ENCODE measurements around the gene FADS3. TPM values are rescaled to one million over a fixed set of nuclear protein-coding genes. Genes with fewer than 3 reads are reported as not detected.

FADS3 gene
- total RNA-seq, 2 donors from 2014 or later, result 24.8 to 28.4 TPM

DNA sequence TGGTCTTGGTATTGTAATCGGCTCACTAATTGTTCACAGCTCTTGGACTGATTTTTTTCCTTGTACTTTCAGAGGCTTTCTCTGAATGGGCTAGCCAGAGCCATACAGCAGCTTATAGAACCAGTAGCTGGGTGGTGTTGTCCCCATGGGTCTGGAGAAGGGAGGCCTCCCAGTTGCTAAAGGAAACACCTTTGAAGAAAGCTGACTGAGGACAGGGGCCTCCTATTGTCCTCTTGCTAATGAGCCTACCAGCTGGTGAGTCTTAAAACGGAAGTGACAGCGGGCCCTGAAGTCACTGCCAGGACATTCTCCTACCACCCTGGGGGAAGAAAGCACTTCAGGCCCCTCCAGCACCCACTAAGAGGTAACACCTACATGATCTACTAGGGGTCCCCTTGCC lies 9.9 kb downstream of the FADS3 start:
- H3K4me3 Mint-ChIP-seq, result peak overlapping the region; percentile 17
- WGBS, 2 experiments (ENCODE audit: insufficient coverage in 1 of 2, insufficient read length in 1 of 2), result 50 to 56% methylated on average over 2 to 3 of the region's 3 CpGs
- TF ChIP-seq, protein P1, sequence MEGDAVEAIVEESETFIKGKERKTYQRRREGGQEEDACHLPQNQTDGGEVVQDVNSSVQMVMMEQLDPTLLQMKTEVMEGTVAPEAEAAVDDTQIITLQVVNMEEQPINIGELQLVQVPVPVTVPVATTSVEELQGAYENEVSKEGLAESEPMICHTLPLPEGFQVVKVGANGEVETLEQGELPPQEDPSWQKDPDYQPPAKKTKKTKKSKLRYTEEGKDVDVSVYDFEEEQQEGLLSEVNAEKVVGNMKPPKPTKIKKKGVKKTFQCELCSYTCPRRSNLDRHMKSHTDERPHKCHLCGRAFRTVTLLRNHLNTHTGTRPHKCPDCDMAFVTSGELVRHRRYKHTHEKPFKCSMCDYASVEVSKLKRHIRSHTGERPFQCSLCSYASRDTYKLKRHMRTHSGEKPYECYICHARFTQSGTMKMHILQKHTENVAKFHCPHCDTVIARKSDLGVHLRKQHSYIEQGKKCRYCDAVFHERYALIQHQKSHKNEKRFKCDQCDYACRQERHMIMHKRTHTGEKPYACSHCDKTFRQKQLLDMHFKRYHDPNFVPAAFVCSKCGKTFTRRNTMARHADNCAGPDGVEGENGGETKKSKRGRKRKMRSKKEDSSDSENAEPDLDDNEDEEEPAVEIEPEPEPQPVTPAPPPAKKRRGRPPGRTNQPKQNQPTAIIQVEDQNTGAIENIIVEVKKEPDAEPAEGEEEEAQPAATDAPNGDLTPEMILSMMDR (conservative IDR thresholded peaks at IDR 0.05), result no peak
- Histone ChIP-seq H3K9ac (ENCODE audit: extremely low read depth, low read length, poor library complexity, severe bottlenecking) (no peak overlapping the region), H3K27me3 (ENCODE audit: control insufficient read depth, insufficient read depth, low read length, poor library complexity, severe bottlenecking) (no peaks in the 10 kb centered on the region), H3K4me1 (ENCODE audit: control insufficient read depth, insufficient read depth, low read length) (peaks cover 4% of the 10 kb centered on the region), H3K4me3 (ENCODE audit: low read length) (no peak overlapping the region), H3K27ac (ENCODE audit: low read depth, low read length) (no peak overlapping the region), H3K9me3 (ENCODE audit: control insufficient read depth, low read length) (no peaks in the 10 kb centered on the region), H3K36me3 (ENCODE audit: control insufficient read depth, insufficient read depth, low read length) (no peaks in the 10 kb centered on the region)
- no peaks in the 10 kb centered on the region for H3K27me3 Mint-ChIP-seq (ENCODE audit: insufficient read depth)
- peaks cover 11% of the 10 kb centered on the region for H3K4me1 Mint-ChIP-seq
- peak; percentile 69 for DNase-seq
- no peak overlapping the region for H3K27ac Mint-ChIP-seq
- H3K36me3 Mint-ChIP-seq (ENCODE audit: low read depth), result peaks cover 3% of the 10 kb centered on the region
- H3K9me3 Mint-ChIP-seq, result peaks cover 2% of the 10 kb centered on the region

DNA sequence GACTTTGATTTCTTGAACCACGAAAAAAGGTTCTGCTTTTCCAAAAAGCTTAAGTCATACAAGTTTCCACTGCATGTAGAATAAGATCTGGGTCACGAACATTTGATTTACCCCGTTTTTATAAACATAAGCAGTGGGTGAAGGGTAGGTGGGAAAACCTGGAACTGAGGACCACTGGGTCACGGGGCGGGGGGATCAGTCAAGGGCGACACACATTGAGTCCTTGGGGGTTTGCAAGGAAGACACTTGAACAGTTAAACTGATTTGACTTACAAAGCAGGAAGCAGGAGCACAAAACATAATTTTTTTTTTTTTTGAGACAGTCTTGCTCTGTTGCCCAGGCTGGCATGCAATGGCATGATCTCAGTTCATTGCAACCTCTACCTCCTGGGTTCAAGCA lies 10.9 kb downstream of the FADS3 start:
- peaks cover 11% of the 10 kb centered on the region for H3K4me1 Mint-ChIP-seq
- H3K36me3 ChIP-seq (ENCODE audit: control insufficient read depth, insufficient read depth, low read length), result no peaks in the 10 kb centered on the region
- peaks cover 3% of the 10 kb centered on the region for H3K36me3 Mint-ChIP-seq (ENCODE audit: low read depth)
- no peaks in the 10 kb centered on the region for H3K9me3 ChIP-seq (ENCODE audit: control insufficient read depth, low read length)
- H3K27ac ChIP-seq (ENCODE audit: low read depth, low read length), result no peak overlapping the region
- no peaks in the 10 kb centered on the region for H3K27me3 Mint-ChIP-seq (ENCODE audit: insufficient read depth)
- no peak for DNase-seq
- peaks cover 2% of the 10 kb centered on the region for H3K9me3 Mint-ChIP-seq
- no peak overlapping the region for H3K9ac ChIP-seq (ENCODE audit: extremely low read depth, low read length, poor library complexity, severe bottlenecking)
- no peak overlapping the region for H3K27ac Mint-ChIP-seq
- WGBS, 2 experiments (ENCODE audit: insufficient coverage in 1 of 2, insufficient read length in 1 of 2), result 93 to 94% methylated on average over 6 of the region's 6 CpGs
- TF ChIP-seq, protein P1 (conservative IDR thresholded peaks at IDR 0.05), result no peak
- H3K27me3 ChIP-seq (ENCODE audit: control insufficient read depth, insufficient read depth, low read length, poor library complexity, severe bottlenecking), result no peaks in the 10 kb centered on the region
- H3K4me3 ChIP-seq (ENCODE audit: low read length), result no peak overlapping the region
- H3K4me1 ChIP-seq (ENCODE audit: control insufficient read depth, insufficient read depth, low read length), result peaks cover 4% of the 10 kb centered on the region
- no peak overlapping the region for H3K4me3 Mint-ChIP-seq

DNA sequence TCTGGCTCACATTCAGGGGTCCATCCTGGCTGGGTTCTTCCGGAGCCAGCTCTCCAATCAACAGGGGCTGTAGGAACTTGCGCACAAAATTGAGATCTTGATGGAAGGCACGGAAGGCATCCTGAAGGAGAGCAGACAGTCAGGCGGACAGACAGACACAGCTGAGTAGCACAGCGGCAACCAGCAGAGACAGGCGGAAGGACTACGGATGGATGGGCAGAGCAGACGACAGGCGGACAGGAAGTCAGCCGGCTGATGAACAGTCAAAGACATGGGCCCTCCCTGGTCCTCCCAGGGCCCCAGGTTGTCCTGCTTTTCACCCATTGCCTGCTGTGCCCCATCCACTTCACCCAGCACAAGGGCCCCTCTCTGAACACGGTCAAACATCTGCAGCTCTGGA lies 11.3 kb downstream of the FADS3 start:
- no peaks in the 10 kb centered on the region for H3K9me3 ChIP-seq (ENCODE audit: control insufficient read depth, low read length)
- no peak overlapping the region for H3K27ac Mint-ChIP-seq
- peaks cover 3% of the 10 kb centered on the region for H3K36me3 Mint-ChIP-seq (ENCODE audit: low read depth)
- no peaks in the 10 kb centered on the region for H3K36me3 ChIP-seq (ENCODE audit: control insufficient read depth, insufficient read depth, low read length)
- DNase-seq, result no peak
- TF ChIP-seq, protein P1 (conservative IDR thresholded peaks at IDR 0.05), result no peak
- H3K27ac ChIP-seq (ENCODE audit: low read depth, low read length), result no peak overlapping the region
- H3K27me3 Mint-ChIP-seq (ENCODE audit: insufficient read depth), result no peaks in the 10 kb centered on the region
- H3K4me1 Mint-ChIP-seq, result peaks cover 11% of the 10 kb centered on the region
- no peak overlapping the region for H3K4me3 Mint-ChIP-seq
- no peak overlapping the region for H3K9ac ChIP-seq (ENCODE audit: extremely low read depth, low read length, poor library complexity, severe bottlenecking)
- H3K27me3 ChIP-seq (ENCODE audit: control insufficient read depth, insufficient read depth, low read length, poor library complexity, severe bottlenecking), result no peaks in the 10 kb centered on the region
- H3K4me1 ChIP-seq (ENCODE audit: control insufficient read depth, insufficient read depth, low read length), result peaks cover 4% of the 10 kb centered on the region
- peaks cover 2% of the 10 kb centered on the region for H3K9me3 Mint-ChIP-seq
- WGBS, 2 experiments (ENCODE audit: insufficient coverage in 1 of 2, insufficient read length in 1 of 2), result 92 to 95% methylated on average over 11 of the region's 11 CpGs
- no peak overlapping the region for H3K4me3 ChIP-seq (ENCODE audit: low read length)
